ENCODE data around the gene TECPR1. TPM values are rescaled to one million over a fixed set of nuclear protein-coding genes. Genes with fewer than 3 reads are reported as not detected.

TECPR1 gene
- total RNA-seq, 4 donors from 2014 or later, result 16.1 to 32.4 (median 22.5) TPM

DNA sequence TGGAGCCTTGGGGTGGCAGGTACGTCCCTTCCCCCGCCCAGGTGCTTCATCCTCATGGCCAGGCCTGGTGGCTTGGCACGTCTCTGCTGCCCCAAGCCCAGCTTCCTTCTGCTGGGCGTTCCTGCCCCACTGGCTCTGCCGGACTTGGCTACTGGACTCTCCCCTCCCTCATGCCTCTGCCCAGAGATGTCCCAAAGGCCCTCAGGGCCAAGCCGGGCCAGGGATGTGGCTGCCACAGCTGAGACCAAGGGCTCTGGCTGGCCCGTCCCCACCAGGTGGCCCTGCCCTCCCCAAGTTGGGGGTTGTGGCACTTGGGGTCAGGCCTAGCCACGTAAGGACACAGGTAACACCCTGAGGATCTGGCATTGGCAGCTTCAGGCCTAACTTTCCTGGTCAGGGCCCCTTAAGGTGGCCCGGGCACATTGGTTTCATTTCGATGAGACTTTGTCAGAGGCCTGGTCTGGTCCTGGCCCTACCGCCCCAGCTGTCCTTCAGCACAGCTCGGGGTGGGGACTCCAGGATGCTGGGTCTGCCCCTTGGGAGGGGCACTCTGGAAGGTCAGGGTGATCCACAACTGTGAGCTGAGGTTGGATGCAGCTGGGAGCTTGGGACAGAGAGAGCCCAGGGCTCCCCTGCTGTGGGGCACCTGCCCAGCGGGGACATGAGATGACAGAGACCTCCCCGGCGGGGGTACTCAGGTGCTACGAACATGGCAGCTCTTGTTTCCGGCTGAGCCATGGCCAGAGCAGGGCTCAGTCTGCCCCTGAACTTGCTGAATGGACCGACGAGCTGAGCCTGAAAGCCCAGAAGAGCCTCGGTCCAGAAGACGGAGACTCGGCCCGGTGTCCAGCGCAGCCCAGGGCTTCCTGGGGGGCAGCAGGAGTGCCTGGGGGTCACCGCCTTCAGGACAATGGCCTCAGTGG, 37.9 kb downstream of the TECPR1 start:
- Histone ChIP-seq H3K4me1 (peaks cover 4 to 19% (median 17%) of the 10 kb centered on the region in 4 donors), H3K4me3 (no peak overlapping the region), H3K27me3 (peaks cover 0 to 26% (median 6%) of the 10 kb centered on the region in 4 donors), H3K36me3 (peaks cover 0 to 29% (median 26%) of the 10 kb centered on the region in 4 donors), H3K9me3 (no peaks in the 10 kb centered on the region), H3K27ac (replicated peaks in 1 of 4) (no peak overlapping the region)
- WGBS, result 88% methylated on average over 11 of the region's 25 CpGs
- DNase-seq (ENCODE audit: extremely low spot score), result no peak
- intact Hi-C loops (cut with DNase I), result no loop called here
- TF ChIP-seq POLR2AphosphoS5 (IDR thresholded peaks at IDR 0.05) (no peak), EP300 (IDR thresholded peaks at IDR 0.05) (no peak), POLR2A (IDR thresholded peaks at IDR 0.05; ENCODE audit: low read depth) (no peak)
- TF ChIP-seq, protein P1, sequence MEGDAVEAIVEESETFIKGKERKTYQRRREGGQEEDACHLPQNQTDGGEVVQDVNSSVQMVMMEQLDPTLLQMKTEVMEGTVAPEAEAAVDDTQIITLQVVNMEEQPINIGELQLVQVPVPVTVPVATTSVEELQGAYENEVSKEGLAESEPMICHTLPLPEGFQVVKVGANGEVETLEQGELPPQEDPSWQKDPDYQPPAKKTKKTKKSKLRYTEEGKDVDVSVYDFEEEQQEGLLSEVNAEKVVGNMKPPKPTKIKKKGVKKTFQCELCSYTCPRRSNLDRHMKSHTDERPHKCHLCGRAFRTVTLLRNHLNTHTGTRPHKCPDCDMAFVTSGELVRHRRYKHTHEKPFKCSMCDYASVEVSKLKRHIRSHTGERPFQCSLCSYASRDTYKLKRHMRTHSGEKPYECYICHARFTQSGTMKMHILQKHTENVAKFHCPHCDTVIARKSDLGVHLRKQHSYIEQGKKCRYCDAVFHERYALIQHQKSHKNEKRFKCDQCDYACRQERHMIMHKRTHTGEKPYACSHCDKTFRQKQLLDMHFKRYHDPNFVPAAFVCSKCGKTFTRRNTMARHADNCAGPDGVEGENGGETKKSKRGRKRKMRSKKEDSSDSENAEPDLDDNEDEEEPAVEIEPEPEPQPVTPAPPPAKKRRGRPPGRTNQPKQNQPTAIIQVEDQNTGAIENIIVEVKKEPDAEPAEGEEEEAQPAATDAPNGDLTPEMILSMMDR (IDR thresholded peaks at IDR 0.05), result no peak

DNA sequence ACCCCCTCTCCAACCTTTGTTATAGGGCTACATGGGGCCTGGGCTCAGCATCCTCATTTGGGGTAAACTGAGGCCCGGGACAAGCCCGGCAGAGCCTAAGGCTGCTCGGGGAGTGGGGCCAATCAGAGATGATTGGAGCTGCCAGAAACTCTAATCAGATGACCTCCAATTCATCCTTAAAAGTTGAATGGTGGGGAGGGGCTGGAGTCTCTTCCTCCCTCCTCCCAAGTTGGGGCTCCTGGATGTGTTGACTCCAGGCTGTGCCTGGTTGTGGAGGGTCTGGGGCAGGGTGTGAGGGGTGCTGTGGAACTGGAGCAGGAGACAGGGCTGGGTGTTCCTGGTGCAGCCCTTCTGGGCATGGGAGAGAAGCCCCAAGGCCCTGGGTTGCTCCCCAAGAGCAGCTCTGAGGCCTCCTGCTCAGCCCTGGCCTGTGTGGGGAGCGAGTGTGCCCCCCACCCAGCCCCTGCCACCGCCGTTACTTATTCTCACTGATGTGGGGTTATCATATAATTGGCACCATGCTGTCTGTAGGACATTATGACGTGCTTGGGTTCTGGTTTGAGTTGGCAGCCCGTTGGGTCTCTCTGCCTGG, 38.6 kb downstream of the TECPR1 start:
- no peak for DNase-seq (ENCODE audit: extremely low spot score)
- Histone ChIP-seq H3K36me3 (peaks cover 0 to 29% (median 26%) of the 10 kb centered on the region in 4 donors), H3K9me3 (no peaks in the 10 kb centered on the region), H3K4me3 (no peak overlapping the region), H3K27ac (replicated peaks in 1 of 4) (no peak overlapping the region), H3K27me3 (peaks cover 0 to 26% (median 6%) of the 10 kb centered on the region in 4 donors), H3K4me1 (peaks cover 4 to 19% (median 17%) of the 10 kb centered on the region in 4 donors)
- WGBS, result 67% methylated on average over 1 of the region's 8 CpGs
- TF ChIP-seq POLR2AphosphoS5 (IDR thresholded peaks at IDR 0.05) (no peak), EP300 (IDR thresholded peaks at IDR 0.05) (no peak), POLR2A (IDR thresholded peaks at IDR 0.05; ENCODE audit: low read depth) (no peak)
- TF ChIP-seq, protein P1 (IDR thresholded peaks at IDR 0.05), result no peak
- intact Hi-C loops (cut with DNase I), result no loop called here

DNA sequence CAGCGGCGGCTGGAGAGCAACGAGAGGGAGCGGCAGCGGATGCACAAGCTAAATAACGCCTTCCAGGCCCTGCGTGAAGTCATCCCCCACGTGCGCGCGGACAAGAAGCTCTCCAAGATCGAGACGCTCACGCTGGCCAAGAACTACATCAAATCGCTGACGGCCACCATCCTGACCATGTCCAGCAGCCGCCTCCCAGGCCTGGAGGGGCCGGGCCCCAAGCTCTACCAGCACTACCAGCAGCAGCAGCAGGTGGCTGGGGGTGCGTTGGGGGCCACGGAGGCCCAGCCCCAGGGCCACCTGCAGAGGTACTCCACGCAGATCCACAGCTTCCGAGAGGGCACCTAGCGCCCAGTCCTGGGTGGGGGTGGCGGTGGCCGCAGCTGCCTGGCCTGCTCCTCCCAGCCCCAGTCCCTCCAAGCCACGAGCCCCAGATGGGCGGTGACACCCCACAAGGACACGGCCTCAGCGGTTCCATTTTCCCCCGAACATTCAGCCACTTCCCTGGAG, 39.4 kb downstream of the TECPR1 start:
- Histone ChIP-seq H3K4me3 (no peak overlapping the region), H3K4me1 (peaks cover 4 to 19% (median 15%) of the 10 kb centered on the region in 4 donors), H3K27ac (replicated peaks in 1 of 4) (no peak overlapping the region), H3K9me3 (no peaks in the 10 kb centered on the region), H3K36me3 (peaks cover 0 to 28% (median 22%) of the 10 kb centered on the region in 4 donors), H3K27me3 (peaks cover 0 to 26% (median 6%) of the 10 kb centered on the region in 4 donors)
- WGBS, result 89% methylated on average over 13 of the region's 30 CpGs
- no peak for DNase-seq (ENCODE audit: extremely low spot score)
- TF ChIP-seq POLR2A (IDR thresholded peaks at IDR 0.05; ENCODE audit: low read depth) (no peak), POLR2AphosphoS5 (IDR thresholded peaks at IDR 0.05) (no peak), EP300 (IDR thresholded peaks at IDR 0.05) (no peak)
- TF ChIP-seq, protein P1 (IDR thresholded peaks at IDR 0.05), result no peak
- intact Hi-C loops (cut with DNase I), result no loop called here

DNA sequence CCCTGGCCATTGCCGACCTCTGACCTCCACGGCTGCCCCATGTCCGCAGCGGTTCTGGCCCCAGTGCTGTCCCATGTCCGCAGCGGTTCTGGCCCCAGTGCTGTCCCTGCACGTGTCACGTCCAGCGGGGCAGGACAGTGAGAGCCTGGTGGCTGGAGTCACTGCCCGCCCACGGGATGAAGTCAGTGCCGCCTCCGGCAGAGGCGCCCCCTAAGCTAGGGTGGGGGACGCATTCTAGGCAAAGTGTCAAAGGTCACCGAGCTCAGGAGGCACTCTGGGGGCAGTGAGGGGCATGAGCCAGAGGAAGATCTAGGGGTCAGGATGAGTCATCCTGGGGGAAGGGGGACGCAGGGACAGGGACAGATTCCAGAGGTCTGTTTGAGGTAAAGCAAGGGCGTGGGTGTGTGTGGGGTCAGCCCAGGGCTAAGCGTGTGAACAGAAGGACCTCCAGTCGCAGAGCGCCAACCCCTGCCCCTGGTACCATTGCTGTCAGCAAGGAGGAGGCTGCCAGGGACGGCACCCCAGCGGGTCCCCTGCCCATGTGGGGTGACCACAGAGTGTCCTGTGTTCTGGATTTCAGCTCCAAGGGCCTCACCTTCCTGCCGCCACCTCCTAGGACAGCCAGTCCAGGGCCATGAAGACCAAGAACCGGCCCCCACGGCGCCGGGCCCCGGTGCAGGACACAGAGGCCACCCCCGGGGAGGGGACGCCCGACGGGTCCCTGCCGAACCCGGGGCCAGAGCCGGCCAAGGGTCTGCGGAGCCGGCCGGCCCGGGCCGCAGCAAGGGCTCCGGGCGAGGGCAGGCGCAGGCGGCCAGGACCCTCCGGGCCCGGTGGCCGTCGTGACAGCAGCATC, 40.1 kb downstream of the TECPR1 start:
- 66% methylated on average over 14 of the region's 49 CpGs for WGBS

More for the DNA sequence above, 40.1 kb downstream of the TECPR1 start:
- peaks cover 0 to 26% (median 6%) of the 10 kb centered on the region in 4 donors for H3K27me3 ChIP-seq
- TF ChIP-seq, protein P1 (IDR thresholded peaks at IDR 0.05), result no peak
- no peak for TF ChIP-seq EP300 (IDR thresholded peaks at IDR 0.05)
- no peak for TF ChIP-seq POLR2AphosphoS5 (IDR thresholded peaks at IDR 0.05)
- DNase-seq (ENCODE audit: extremely low spot score), result no peak
- no peaks in the 10 kb centered on the region for H3K9me3 ChIP-seq
- intact Hi-C loops (cut with DNase I), result no loop called here
- H3K4me3 ChIP-seq, result peak overlapping the region; percentile 38 to 55 (median 42)
- H3K27ac ChIP-seq (replicated peaks in 1 of 4), result no peak overlapping the region
- peaks cover 4 to 19% (median 15%) of the 10 kb centered on the region in 4 donors for H3K4me1 ChIP-seq
- peaks cover 7 to 28% (median 22%) of the 10 kb centered on the region in 4 donors for H3K36me3 ChIP-seq
